DOHH2 (cell line): ENCODE measurements around the gene TMEM263.

ENCODE experiments used
- EZH2phosphoT487 ChIP-seq: fragments of 200-600 bp; sonication (generic); IDR thresholded peaks from 2 replicates; pipeline ENCODE4 v1.6.1; 2017; ENCODE audit warnings: borderline replicate concordance, mild to moderate bottlenecking, antibody characterized with exemption, low read length, moderate library complexity, mixed read lengths
- TF ChIP-seq, protein P1 (sequence below): fragments of 200-600 bp; sonication (generic); IDR thresholded peaks from one replicate; pipeline ENCODE4 v1.5.1; 2014; ENCODE audit warnings: antibody characterized with exemption, mild to moderate bottlenecking, low read depth, low read length; ENCODE audit not compliant: poor library complexity, severe bottlenecking

DNA sequence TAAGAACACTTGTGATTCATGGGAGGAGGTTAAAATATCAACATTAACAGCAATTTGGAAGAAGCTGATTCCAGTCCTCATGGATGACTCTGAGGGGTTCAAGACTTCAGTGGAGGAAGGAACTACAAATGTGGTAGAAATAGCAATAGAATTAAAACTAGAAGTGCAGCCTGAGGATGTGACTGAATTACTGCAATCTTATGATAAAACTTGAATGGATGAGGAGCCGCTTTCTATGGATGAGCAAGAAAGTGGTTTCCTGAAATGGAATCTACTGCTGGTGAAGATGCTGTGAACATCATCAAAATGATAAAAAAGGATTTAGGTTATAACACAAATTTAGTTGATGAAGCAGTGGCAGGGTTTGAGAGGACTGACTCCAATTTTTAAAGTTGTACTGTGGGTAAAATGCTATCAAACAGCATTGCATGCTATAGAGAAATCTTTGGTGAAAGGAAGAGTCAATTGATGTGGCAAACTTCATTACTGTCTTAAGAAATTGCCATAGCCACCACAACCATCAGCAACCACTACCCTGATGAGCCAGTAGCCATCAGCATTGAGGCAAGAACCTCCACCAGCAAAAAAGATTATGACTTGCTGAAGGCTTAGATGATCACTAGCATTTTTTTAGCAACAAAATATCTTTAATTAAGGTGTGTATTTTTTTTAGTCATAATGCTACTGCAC, 57.2 kb downstream of the TMEM263 start:
- TF ChIP-seq, protein P1, sequence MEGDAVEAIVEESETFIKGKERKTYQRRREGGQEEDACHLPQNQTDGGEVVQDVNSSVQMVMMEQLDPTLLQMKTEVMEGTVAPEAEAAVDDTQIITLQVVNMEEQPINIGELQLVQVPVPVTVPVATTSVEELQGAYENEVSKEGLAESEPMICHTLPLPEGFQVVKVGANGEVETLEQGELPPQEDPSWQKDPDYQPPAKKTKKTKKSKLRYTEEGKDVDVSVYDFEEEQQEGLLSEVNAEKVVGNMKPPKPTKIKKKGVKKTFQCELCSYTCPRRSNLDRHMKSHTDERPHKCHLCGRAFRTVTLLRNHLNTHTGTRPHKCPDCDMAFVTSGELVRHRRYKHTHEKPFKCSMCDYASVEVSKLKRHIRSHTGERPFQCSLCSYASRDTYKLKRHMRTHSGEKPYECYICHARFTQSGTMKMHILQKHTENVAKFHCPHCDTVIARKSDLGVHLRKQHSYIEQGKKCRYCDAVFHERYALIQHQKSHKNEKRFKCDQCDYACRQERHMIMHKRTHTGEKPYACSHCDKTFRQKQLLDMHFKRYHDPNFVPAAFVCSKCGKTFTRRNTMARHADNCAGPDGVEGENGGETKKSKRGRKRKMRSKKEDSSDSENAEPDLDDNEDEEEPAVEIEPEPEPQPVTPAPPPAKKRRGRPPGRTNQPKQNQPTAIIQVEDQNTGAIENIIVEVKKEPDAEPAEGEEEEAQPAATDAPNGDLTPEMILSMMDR: no peak
- no peak for TF ChIP-seq EZH2phosphoT487
